Ovary (tissue), 3 donors: Measurements from ENCODE around the gene SLC47A2.

Experiments
- CTCF ChIP-seq, 3 donors: fragments of 450-650 bp in 2 of 3; fragments of 200-600 bp in 1 of 3; IDR thresholded peaks; one replicate each; pipeline versions ENCODE4 v1.5.1 to v1.8.0; 2016 to 2022; ENCODE audit warnings: antibody characterized with exemption in 3 of 3, mild to moderate bottlenecking in 1 of 3
- EP300 ChIP-seq: sonication (generic); formaldehyde crosslinking; IDR thresholded peaks from one replicate; pipeline ENCODE4 v1.6.1; 2017; ENCODE audit warnings: antibody characterized with exemption
- POLR2A ChIP-seq: fragments of 450-650 bp; IDR thresholded peaks from one replicate; pipeline ENCODE4 v1.6.1; 2017; ENCODE audit warnings: antibody characterized with exemption, mild to moderate bottlenecking, moderate library complexity
- donor health status: DM: no; HTN: no; CAD: no.

GRCh38 chr17:19650826-19651225, 65.6 kb downstream of the SLC47A2 start:
- TF ChIP-seq CTCF (IDR thresholded peaks at IDR 0.05), result no peak
- TF ChIP-seq EP300, result no peak
- TF ChIP-seq POLR2A, result no peak
